HG02571 (cell line): Measurements from ENCODE around the gene ZDHHC13.
"Not testable (repeated sequence)": the region's sequence is repeated elsewhere in the genome, so short reads cannot be mapped to it uniquely, and the experiment has no call there.

Experiments
- ATAC-seq: cut with Tn5 transposase; IDR thresholded peaks from one replicate; pipeline ENCODE4 v1.9.1; 2021; ENCODE audit warnings: mild to moderate bottlenecking, moderate library complexity; ENCODE audit not compliant: unreplicated experiment

The ZDHHC13 gene

DNA sequence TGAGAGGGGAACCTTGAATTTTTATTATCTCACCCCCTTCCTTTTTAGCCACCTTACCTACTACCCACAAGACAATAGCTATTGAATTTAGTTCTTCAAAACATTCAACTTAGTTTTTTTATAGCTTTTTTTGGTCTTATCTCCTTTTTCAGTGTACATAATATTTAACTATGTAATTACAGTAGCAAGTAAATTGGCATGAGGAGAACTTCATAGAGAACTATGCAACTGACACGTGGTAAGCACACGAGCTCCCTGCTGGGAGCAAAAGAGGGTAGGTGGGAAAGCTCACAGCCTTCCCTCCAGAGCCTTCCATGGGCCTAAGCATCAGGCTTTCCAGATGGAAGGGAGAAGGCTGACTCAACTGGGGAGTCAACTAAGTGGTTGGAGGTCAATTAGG, 22.1 kb upstream of the ZDHHC13 start:
- no peak for ATAC-seq

DNA sequence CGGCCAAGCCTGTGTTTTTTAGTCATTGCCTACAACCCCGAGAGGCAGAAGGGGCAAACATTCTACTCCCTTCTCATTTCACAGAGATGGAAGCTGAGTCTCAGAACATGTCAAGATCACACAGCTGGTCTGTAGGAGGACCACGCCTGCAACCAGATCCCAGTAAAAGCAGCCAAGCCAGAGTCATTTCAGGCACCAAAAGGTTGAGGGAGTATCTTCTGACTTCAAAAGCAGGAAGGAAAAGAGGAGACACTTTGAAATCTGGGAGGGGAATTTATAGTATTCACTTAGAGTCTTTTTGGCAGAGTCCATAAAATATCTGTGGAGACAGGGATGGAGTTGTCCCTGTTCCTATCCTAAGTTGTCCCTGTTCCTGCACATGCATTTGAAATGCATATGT, 17.9 kb upstream of the ZDHHC13 start:
- no peak for ATAC-seq

DNA sequence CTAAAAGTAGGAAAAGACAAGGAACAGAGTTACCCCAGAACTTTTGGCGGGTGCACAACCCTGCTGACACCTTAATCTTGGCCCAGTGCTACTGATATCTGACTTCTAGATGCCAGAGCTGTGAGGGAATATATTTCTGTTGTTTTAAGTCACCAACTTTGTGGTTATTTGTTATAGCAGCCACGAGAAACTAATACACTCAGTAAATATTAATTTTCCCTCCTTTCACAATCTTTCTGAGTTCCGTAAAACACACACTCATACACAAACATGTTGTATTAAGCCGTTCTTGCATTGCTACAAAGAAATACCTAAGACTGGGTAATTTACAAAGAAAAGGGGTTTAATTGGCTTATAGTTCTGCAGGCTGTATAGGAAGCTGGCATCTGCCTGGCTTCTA, 16.1 kb upstream of the ZDHHC13 start:
- no peak for ATAC-seq

DNA sequence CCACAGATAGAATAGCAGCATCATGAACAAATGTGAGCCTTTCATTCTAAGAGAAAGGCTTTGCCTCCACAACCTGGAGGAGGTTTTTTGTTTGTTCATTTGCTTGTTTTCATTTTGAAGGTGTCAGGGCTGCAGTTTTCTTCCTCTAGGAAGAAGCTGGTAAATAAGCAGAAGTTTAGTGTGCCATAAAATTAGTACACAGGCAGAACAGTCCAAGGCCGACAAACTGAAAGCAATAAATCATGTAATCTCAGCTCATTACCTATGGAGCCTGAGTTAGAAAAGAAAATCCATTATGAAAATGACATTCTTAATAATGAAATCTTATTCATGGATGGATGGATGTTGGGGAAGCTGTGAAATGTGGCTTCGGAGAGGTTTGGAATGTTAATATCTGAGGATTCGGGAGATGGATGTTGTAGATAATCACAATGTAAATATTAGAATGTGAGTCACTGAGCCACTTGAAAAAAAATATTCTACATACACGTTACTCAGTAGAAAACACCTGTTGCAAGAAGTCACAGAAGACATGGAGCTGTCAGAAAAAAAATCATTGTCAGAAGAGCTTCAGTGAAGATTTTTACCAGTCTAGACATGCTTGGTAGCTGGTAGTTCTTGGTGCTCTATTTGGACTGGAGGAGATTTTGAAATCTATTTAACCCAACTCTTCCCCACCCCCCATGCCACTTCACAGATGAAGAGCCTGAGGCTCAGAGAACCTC, 15.0 kb upstream of the ZDHHC13 start:
- ATAC-seq: no peak

DNA sequence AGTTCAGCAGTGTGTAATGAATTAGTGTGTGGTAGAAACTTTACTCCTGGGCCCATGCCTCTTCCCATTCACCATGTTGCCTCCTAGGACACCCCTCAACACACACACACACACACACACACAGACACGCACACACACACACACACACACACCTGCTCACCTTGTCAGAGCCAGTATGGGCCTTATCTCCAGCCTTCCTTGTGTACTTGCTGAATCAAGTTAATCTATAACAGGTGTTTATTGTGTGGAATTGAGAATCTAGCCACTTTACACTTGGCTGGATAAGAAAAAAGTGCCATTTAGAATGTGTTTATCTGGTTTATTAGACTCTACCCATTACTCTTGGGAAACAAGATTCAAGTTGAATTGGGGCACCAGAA, 14.5 kb upstream of the ZDHHC13 start:
- no peak for ATAC-seq

DNA sequence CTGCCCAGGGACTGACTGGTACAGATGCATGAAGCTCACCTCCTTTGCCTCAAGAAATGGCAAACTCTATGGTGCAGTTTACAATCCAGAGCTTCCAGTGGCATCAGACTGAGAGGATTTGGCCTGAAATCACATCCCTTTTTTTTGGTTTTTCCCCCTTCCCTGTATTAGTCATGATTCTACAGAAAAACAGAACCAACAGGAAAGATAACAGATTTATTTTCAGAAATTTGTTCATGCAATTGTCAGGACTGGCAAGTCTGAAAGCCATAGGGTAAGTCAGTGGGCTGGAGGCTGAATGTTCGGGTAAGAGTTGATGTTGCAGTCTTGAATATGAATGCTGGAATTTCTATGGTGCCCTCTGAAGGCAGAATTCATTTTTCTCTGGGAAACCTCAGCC, 12.0 kb upstream of the ZDHHC13 start:
- no peak for ATAC-seq

DNA sequence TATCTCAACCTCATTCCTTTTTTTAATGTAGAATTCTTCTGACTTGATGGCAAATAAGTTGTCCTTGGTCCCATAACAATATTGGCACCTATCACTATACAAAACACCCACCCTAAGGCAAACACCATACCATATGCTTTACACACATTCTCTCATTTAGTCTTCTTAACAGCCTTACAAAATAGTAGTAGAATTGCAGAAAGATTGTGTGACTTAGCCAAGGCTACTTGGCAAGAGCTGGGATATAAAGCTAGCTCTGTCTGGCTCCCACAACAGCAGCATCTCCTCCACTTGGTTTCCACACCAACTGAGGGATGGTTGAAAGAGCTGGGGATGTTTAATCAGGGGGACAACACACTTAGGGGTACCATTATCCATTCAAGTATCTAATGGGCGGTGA, 9.8 kb upstream of the ZDHHC13 start:
- ATAC-seq: no peak

DNA sequence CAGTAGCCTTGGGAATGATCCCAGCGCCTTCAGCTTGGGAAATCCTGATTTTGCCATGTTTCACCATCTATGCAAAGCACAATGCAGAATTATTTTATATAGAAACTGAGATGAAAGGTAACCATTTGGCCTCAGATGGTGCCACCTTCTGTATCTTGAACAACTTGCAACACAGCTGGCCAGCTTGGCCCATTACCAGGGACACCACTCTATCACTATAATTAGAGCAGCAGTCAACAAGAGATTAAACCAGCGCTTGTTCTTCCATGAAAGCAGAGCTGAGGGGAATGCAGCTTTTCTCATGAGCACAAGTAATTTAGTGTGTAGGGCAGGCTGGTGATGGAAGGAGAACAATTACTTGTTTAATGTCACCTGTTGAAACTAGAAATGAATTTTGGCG, 6.7 kb upstream of the ZDHHC13 start:
- no peak for ATAC-seq

DNA sequence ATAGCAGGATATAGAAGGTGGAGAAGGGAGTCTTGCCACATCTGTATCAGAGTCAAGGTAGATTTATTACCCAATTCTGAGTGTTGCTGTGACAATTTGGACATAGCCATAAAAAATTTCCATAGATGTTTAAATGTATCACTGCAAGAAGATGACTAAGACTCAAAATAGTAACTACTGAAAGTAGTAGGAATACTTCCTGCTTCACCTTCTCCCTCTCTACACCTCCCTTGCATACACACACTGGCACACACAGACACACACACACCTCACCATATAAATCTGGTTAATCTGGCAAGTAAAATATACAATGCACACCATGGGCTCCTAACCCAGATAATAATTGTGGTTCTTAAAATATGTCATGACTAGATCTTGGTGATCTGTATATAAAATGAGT, 5.2 kb upstream of the ZDHHC13 start:
- no peak for ATAC-seq

DNA sequence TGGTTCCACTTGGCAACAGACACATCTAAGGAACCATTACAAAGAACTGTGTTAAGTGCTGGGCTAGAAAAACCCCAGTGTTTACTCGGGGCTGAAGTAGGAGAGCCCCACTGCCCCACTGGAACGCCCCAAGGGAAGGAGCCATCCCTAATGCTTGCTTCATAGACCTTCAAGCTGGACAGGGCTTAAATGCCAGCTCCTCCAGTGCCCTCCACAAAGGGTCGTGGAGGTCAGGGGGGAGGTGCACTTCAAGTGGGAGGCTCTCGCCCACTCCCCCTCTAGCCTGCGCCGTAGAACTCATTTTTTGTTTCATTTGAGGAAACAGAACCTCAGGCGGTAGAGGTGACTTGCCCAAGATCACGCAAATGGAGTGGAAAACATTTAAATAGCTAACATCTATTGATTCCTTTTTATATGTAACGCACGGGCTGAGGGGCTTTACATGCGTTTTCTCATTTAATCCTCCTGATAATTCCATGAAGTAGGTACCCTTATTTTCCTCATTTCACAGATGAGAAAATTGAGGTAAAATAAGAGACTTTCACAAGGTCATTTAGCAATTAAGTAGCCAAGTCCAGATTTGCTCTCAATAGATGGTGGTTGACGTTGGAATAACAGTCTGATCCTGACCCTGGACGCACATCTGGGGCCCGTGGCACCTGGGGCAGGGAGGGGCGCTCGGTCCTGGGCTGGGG, 545 bp upstream of the ZDHHC13 start:
- ATAC-seq: no peak

DNA sequence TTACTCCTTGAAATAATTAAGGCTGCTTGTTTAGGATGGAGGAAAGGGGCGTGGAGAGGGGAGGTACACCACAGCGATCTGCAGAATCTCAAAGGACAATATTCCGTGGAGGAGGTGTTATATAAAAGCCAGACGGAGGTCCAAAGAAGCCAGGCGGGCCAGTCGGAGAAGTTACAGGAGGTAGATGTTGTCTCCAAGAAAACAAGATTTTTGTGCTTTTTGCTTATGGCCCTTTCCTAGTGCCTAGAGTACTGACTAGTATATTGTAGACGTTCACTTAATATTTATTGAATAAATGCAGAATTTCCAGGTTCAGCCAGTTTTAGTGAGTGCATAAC, 761 bp downstream of the ZDHHC13 start:
- no peak for ATAC-seq

DNA sequence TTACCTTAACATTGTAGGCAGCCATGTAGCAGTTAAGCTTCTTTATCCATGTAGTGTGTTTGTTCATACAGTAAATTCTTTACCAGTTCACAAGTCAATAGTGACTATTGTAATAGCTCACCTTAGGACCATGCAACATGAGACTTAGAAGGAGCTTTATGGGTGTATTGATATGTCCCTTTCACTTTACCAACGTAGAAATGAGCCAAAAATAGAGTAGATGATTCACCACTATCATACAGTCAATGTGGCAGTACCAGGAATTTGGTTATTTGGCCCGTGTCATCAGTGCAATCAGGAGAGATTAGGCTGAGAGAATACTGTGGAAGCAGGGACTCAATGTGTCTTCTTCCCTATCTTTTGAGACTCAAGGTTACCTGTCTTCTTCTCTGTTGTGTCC, 4.7 kb downstream of the ZDHHC13 start:
- ATAC-seq: no peak

DNA sequence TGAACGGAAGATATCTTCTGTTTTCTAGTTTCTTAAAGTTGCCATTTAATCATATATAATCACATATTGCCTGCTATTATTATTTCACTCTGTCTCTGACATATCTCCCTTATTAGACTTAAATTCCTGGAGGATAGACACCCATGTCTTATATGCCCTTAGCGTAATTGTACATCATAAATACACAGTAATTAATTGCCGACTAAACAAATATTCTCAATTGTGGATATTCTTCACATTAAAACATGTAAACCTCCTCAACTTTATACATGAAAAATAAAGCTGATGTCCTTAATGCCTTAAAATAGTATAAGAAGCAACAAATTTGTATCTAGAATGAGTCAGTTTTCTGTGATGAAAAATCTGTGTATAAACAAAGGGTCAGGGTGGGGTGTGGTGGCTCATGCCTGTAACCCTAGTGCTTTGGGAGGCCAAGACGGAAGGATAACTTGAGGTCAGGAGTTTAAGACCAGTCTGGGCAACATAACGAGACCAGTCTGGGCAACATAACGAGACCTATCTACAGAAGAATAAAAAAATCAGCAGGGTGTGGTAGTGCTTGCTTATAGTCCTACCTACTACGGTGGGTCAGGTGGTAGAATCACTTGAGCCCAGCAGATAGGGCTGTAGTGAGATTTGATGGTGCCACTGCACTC, 6.1 kb downstream of the ZDHHC13 start:
- no peak for ATAC-seq

DNA sequence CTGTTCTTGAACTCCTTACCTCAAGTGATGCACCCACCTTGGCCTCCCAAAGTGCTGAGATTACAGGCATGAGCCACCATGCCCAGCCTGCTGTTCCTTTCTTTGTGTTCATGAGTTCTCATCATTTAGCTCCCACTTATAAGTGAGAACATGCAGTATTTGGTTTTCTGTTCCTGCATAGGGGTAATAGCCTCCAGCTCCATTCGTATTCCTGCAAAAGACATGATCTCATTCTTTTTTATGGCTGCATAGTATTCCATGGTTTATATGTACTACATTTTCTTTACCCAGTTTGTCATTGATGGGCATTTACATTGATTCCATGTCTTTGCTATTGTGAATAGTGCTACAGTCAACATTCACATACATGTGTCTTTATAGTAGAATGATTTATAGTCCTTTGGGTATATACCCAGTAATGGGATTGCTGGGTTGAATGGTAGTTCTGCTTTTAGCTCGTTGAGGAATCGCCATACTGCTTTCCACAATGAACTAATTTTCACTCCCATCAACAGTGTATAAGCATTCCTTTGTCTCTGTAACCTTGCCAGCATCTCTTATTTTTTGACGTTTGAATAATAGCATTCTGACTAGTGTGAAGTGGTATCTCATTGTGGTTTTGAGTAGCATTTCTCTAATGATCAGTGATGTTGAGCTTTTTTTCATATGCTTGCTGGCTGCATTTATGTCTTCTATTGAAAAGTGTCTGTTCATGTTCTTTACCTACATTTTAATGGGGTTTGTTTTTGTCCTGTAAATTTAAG, 9.8 kb downstream of the ZDHHC13 start:
- not testable (repeated sequence) for ATAC-seq

DNA sequence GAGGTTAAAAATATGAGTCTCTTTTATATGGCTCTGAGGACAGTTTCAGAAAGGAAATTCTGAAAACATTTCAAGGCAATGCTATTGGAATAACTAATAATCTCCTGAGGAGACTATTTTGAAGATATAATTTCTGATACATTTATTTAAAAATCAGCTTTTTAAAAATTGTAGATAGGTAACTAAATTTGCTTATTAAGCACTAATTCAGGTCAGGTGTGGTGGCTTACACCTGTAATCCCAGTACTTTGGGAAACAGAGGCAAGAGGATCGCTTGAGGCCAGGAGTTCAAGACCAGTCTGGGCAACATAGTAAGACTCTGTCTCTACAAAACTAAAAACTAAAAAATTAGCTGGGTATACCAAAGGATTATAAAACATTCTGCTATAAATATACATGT, 17.0 kb downstream of the ZDHHC13 start:
- ATAC-seq: no peak

DNA sequence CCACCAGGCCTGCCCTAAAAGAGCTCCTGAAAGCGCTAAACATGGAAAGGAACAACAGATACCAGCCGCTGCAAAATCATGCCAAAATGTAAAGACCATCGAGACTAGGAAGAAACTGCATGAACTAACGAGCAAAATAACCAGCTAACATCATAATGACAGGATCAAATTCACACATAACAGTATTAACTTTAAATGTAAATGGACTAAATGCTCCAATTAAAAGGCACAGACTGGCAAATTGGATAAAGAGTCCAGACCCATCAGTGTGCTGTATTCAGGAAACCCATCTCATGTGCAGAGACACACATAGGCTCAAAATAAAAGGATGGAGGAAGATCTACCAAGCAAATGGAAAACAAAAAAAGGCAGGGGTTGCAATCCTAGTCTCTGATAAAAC, 19.9 kb downstream of the ZDHHC13 start:
- ATAC-seq: not testable (repeated sequence)

DNA sequence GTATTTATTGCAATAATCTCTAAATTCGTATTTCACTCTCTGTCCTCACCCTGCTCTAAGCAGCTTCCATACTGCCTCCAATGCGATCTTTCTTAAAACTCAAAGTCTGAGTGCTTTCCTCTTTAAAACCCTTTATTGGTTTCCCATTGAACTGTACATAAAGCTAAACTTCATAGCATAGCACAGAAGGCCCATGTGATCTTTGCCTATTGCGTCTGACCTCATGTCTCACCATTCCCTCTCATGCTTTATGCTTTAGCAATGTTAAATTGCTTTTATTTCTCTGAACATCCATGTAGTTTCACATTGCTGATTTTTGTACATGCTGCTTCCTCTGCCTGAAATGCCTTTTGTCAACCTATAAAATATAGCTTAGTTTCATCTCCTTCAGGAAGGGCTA, 28.4 kb downstream of the ZDHHC13 start:
- no peak for ATAC-seq

DNA sequence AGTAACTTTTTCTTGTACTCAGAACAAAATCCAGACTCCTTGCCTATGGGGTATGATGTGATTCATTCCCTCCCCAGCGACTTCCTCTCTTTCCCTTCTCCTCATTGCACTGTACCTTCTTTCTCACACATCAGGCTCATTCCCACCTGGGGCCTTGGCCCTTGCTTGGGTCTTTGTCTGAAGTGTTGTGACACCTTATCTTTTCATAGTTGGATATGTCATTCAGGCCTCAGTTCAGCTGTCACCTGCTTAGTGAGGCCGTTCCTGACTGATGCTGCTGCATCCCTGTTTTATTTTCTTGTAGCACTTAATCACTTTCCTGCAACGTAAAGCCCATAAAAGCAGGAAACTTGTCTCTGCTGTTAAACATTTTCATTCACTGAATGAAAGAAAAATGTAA, 39.9 kb downstream of the ZDHHC13 start:
- no peak for ATAC-seq

DNA sequence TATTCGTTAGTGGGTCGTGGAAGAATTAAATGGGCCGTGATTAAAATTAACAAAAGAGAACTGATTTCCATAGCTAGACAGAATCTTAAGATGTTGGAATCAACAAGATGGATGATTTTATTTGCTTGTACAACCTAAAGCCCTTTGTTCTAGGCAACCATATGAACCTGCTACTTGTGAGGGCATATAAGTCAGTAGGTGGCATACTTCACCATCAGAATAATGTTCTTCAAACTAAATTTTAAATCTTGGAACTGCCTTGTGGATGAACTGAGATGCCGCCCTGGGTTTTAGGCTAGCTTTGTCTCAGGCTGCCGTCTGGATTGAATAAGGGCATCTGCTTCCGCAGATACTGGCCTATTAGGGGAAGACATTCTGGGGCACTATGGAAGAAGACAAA, 43.9 kb downstream of the ZDHHC13 start:
- ATAC-seq: no peak

DNA sequence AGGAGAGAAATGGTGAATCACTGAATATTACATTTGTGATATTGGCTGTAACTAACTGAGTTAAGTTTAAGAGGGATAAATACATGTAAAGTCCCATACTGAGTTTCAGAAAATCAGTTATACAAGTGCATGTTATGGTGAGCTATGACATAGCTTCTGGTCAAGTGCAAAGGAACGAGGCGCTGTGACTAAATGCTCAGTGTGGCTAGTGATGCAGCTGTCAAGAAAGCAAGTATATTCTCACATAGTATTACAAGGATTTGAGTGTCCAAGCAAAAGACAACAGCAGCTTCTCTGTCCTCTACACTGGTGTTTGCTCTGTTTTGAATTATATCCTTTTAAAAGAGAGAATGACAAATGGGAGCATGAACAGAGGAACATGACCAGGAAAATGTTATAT, 44.7 kb downstream of the ZDHHC13 start:
- no peak for ATAC-seq

DNA sequence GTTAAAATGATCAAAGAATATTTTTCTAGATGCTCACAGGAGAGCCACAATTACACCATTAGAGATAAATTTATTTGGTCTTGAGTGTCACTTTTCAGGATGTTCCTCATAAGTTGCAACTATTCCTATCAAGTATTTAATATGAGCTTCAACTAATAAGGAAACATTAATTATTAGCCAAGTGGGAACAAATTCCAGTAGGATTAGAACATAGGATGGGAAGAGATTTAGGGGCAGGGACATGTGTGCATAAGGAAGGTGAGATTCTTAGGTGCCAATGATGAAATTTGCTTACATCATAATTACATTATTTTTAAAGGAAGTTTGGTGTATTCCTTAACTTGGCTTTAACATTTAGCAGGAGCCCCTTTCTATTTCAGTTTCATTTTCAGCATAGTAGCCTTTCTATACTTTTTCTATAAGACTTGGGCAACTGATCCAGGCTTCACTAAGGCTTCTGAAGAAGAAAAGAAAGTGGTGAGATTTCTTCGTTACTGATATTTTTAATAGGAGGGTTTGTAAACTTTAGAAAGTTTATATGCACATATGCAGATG, 46.1 kb downstream of the ZDHHC13 start:
- ATAC-seq: no peak
